HepG2 (cell line): ENCODE results near the gene CKS1B. TPM values are rescaled to one million over a fixed set of nuclear protein-coding genes. Genes with fewer than 3 reads are reported as not detected.

Experiments
- ASH2L ChIP-seq: fragments of 300-600, 200-600 bp; sonication (generic); IDR thresholded peaks from 2 replicates; pipeline ENCODE4 v1.7.0; 2017; ENCODE audit warnings: low read depth, mild to moderate bottlenecking, moderate library complexity, mixed read lengths, low read length; ENCODE audit not compliant: insufficient read length
- EP300 ChIP-seq, 3 experiments: sonication (generic) in 1 of 3; formaldehyde crosslinking in 1 of 3; IDR thresholded peaks; 2 replicates each; pipeline versions ENCODE4 v1.5.1 to v1.6.1; 2011 to 2020; ENCODE audit warnings: low read depth in 2 of 3, low read length in 2 of 3, borderline replicate concordance in 1 of 3, improper control_type of control experiment in 1 of 3, mild to moderate bottlenecking in 1 of 3, missing genetic modification reagents in 1 of 3, moderate library complexity in 1 of 3
- NFRKB ChIP-seq: fragments of 450-650 bp; IDR thresholded peaks from 2 replicates; pipeline ENCODE4 v1.6.1; 2017
- NR2F2 ChIP-seq: IDR thresholded peaks from 2 replicates; pipeline ENCODE4 v1.6.1; 2012; ENCODE audit warnings: low read depth, inconsistent platforms, borderline replicate concordance
- PPARG ChIP-seq: conservative IDR thresholded peaks from 2 replicates; pipeline ENCODE4 v1.6.1; 2016; ENCODE audit warnings: missing biosample characterization, missing genetic modification reagents
- RFXANK ChIP-seq: IDR thresholded peaks from 2 replicates; pipeline ENCODE4 v1.6.1; 2016
- RNF2 ChIP-seq: fragments of 450-650 bp; conservative IDR thresholded peaks from 2 replicates; pipeline ENCODE4 v1.6.1; 2016; ENCODE audit warnings: low read depth
- TBP ChIP-seq: sonication (generic); formaldehyde crosslinking; IDR thresholded peaks from 2 replicates; pipeline ENCODE4 v1.5.0; 2020; ENCODE audit warnings: missing genetic modification reagents
- ZFP36L2 ChIP-seq: sonication (generic); formaldehyde crosslinking; IDR thresholded peaks from 2 replicates; pipeline ENCODE4 v1.4.0; 2020; ENCODE audit warnings: missing genetic modification reagents
- ZNF136 ChIP-seq: sonication (generic); formaldehyde crosslinking; IDR thresholded peaks from 2 replicates; pipeline ENCODE4 v1.8.1; 2022; ENCODE audit warnings: low read depth, mild to moderate bottlenecking, moderate library complexity, missing genetic modification reagents
- ZSCAN20 ChIP-seq: sonication (generic); formaldehyde crosslinking; IDR thresholded peaks from 2 replicates; pipeline ENCODE4 v1.4.0; 2020; ENCODE audit warnings: missing genetic modification reagents, mild to moderate bottlenecking, borderline replicate concordance
- polyA plus RNA-seq, 8 experiments: library from polyadenylated mRNA; depleted of rRNA in 3 of 8; stranded (reverse) in 7 of 8; unstranded in 1 of 8; fragments of >200 nt; fragmentation: Illumina TruSeq in 4 of 8; extraction: Trizol in 4 of 8; gene quantifications; 2 replicates each; pipeline versions ENCODE4 v1.2.1 to v1.2.3, GENCODE V29; 2011 to 2016; ENCODE audit warnings: low read depth in 4 of 8, missing spikeins in 1 of 8, mixed read lengths in 1 of 8; ENCODE audit not compliant: insufficient read depth in 1 of 8
- total RNA-seq, 5 experiments: library from RNA; depleted of rRNA; stranded (reverse); fragments of >200 nt; fragmentation: Illumina TruSeq; extraction: Trizol; gene quantifications; 2 replicates each; pipeline ENCODE4 v1.2.3, GENCODE V29; 2016; ENCODE audit warnings: low read depth in 1 of 5
- TF ChIP-seq, protein P1 (sequence below): sonication (generic); formaldehyde crosslinking; IDR thresholded peaks from one replicate; pipeline ENCODE4 v1.5.1; 2020; ENCODE audit warnings: mild to moderate bottlenecking, missing genetic modification reagents; ENCODE audit errors: not compliant biosample characterization
- TF ChIP-seq, protein P2 (sequence below): IDR thresholded peaks from 2 replicates; pipeline ENCODE4 v1.6.1; 2012; ENCODE audit warnings: low read depth, low read length, improper control_type of control experiment
- TF ChIP-seq, protein P3 (sequence below): sonication (generic); formaldehyde crosslinking; IDR thresholded peaks from 2 replicates; pipeline ENCODE4 v1.4.0; 2020; ENCODE audit warnings: missing genetic modification reagents

Gene CKS1B
- total and polyA plus RNA-seq, 2 of the 13 experiments (the other 11 are each of a cell fraction or from before 2014, with no cell fraction given): 217 to 222 TPM

- TF ChIP-seq, protein P1, sequence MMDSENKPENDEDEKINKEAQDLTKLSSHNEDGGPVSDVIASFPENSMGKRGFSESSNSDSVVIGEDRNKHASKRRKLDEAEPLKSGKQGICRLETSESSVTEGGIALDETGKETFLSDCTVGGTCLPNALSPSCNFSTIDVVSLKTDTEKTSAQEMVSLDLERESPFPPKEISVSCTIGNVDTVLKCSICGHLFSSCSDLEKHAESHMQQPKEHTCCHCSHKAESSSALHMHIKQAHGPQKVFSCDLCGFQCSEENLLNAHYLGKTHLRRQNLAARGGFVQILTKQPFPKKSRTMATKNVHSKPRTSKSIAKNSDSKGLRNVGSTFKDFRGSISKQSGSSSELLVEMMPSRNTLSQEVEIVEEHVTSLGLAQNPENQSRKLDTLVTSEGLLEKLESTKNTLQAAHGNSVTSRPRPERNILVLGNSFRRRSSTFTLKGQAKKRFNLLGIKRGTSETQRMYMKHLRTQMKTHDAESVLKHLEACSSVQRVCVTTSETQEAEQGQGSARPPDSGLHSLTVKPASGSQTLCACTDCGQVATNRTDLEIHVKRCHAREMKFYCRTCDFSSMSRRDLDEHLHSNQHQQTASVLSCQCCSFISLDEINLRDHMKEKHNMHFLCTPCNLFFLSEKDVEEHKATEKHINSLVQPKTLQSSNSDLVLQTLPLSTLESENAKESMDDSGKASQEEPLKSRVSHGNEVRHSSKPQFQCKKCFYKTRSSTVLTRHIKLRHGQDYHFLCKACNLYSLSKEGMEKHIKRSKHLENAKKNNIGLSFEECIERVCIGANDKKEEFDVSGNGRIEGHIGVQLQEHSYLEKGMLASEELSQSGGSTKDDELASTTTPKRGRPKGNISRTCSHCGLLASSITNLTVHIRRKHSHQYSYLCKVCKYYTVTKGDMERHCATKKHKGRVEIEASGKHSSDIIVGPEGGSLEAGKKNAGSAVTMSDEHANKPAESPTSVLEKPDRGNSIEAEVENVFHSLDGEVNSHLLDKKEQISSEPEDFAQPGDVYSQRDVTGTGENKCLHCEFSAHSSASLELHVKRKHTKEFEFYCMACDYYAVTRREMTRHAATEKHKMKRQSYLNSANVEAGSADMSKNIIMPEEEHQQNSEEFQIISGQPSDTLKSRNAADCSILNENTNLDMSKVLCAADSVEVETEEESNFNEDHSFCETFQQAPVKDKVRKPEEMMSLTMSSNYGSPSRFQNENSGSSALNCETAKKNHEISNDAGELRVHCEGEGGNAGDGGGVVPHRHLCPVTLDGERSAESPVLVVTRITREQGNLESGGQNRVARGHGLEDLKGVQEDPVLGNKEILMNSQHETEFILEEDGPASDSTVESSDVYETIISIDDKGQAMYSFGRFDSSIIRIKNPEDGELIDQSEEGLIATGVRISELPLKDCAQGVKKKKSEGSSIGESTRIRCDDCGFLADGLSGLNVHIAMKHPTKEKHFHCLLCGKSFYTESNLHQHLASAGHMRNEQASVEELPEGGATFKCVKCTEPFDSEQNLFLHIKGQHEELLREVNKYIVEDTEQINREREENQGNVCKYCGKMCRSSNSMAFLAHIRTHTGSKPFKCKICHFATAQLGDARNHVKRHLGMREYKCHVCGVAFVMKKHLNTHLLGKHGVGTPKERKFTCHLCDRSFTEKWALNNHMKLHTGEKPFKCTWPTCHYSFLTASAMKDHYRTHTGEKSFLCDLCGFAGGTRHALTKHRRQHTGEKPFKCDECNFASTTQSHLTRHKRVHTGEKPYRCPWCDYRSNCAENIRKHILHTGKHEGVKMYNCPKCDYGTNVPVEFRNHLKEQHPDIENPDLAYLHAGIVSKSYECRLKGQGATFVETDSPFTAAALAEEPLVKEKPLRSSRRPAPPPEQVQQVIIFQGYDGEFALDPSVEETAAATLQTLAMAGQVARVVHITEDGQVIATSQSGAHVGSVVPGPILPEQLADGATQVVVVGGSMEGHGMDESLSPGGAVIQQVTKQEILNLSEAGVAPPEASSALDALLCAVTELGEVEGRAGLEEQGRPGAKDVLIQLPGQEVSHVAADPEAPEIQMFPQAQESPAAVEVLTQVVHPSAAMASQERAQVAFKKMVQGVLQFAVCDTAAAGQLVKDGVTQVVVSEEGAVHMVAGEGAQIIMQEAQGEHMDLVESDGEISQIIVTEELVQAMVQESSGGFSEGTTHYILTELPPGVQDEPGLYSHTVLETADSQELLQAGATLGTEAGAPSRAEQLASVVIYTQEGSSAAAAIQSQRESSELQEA (CRISPR knock-in tag): no peak
- TF ChIP-seq ZFP36L2 (CRISPR knock-in tag): no peak
- peak; percentile 8 to 23; a peak in 1 of 4 replicates for TF ChIP-seq EP300 (IDR thresholded peaks at IDR 0.05; ENCODE audit: low read depth in 2 of 2, low read length in 2 of 2)
- no peak for TF ChIP-seq EP300 (CRISPR knock-in tag; IDR thresholded peaks at IDR 0.05; ENCODE audit: borderline replicate concordance)
- no peak for TF ChIP-seq NFRKB
- TF ChIP-seq, protein P2, sequence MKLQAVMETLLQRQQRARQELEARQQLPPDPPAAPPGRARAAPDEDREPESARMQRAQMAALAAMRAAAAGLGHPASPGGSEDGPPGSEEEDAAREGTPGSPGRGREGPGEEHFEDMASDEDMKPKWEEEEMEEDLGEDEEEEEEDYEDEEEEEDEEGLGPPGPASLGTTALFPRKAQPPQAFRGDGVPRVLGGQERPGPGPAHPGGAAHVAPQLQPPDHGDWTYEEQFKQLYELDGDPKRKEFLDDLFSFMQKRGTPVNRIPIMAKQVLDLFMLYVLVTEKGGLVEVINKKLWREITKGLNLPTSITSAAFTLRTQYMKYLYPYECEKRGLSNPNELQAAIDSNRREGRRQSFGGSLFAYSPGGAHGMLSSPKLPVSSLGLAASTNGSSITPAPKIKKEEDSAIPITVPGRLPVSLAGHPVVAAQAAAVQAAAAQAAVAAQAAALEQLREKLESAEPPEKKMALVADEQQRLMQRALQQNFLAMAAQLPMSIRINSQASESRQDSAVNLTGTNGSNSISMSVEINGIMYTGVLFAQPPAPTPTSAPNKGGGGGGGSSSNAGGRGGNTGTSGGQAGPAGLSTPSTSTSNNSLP: no peak
- peak; percentile 88 for TF ChIP-seq RNF2
- TF ChIP-seq ZSCAN20 (CRISPR knock-in tag): no peak
- TF ChIP-seq ZNF136 (CRISPR knock-in tag): no peak
- TF ChIP-seq RFXANK (CRISPR knock-in tag): no peak
- no peak for TF ChIP-seq ASH2L
- no peak for TF ChIP-seq PPARG (CRISPR knock-in tag)
- TF ChIP-seq NR2F2: peak; percentile 46
- no peak for TF ChIP-seq TBP (CRISPR knock-in tag)
- TF ChIP-seq, protein P3, sequence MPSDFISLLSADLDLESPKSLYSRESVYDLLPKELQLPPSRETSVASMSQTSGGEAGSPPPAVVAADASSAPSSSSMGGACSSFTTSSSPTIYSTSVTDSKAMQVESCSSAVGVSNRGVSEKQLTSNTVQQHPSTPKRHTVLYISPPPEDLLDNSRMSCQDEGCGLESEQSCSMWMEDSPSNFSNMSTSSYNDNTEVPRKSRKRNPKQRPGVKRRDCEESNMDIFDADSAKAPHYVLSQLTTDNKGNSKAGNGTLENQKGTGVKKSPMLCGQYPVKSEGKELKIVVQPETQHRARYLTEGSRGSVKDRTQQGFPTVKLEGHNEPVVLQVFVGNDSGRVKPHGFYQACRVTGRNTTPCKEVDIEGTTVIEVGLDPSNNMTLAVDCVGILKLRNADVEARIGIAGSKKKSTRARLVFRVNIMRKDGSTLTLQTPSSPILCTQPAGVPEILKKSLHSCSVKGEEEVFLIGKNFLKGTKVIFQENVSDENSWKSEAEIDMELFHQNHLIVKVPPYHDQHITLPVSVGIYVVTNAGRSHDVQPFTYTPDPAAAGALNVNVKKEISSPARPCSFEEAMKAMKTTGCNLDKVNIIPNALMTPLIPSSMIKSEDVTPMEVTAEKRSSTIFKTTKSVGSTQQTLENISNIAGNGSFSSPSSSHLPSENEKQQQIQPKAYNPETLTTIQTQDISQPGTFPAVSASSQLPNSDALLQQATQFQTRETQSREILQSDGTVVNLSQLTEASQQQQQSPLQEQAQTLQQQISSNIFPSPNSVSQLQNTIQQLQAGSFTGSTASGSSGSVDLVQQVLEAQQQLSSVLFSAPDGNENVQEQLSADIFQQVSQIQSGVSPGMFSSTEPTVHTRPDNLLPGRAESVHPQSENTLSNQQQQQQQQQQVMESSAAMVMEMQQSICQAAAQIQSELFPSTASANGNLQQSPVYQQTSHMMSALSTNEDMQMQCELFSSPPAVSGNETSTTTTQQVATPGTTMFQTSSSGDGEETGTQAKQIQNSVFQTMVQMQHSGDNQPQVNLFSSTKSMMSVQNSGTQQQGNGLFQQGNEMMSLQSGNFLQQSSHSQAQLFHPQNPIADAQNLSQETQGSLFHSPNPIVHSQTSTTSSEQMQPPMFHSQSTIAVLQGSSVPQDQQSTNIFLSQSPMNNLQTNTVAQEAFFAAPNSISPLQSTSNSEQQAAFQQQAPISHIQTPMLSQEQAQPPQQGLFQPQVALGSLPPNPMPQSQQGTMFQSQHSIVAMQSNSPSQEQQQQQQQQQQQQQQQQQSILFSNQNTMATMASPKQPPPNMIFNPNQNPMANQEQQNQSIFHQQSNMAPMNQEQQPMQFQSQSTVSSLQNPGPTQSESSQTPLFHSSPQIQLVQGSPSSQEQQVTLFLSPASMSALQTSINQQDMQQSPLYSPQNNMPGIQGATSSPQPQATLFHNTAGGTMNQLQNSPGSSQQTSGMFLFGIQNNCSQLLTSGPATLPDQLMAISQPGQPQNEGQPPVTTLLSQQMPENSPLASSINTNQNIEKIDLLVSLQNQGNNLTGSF (CRISPR knock-in tag): no peak
These were observed at the start of gene CKS1B (continued) for GRCh38 chr1:154974102-154974807.
